Upper lobe of left lung (tissue), 4 donors: Measurements from ENCODE around the gene YAP1.

Experiments
- CTCF ChIP-seq, 6 experiments: fragments of 450-650 bp in 4 of 6; fragments of 200-600 bp in 2 of 6; sonication (generic) in 2 of 6; IDR thresholded peaks; one replicate each; pipeline ENCODE4 v1.5.1; 2016 to 2019; ENCODE audit warnings: antibody characterized with exemption in 6 of 6
- EP300 ChIP-seq, 4 donors: sonication (generic); formaldehyde crosslinking; IDR thresholded peaks; one replicate each; pipeline ENCODE4 v1.5.1; 2017; ENCODE audit warnings: antibody characterized with exemption in 4 of 4, control low read depth in 2 of 4
- POLR2A ChIP-seq, 4 donors: fragments of 450-650 bp; IDR thresholded peaks; one replicate each; pipeline ENCODE4 v1.5.1; 2016 to 2017; ENCODE audit warnings: antibody characterized with exemption in 4 of 4, mild to moderate bottlenecking in 2 of 4
- POLR2AphosphoS5 ChIP-seq, 2 donors: sonication (generic); formaldehyde crosslinking; IDR thresholded peaks; one replicate each; pipeline ENCODE4 v1.5.1; 2017; ENCODE audit warnings: antibody characterized with exemption in 2 of 2

GRCh38 chr11:102111011-102111786, 952 bp downstream of the YAP1 start:
- TF ChIP-seq POLR2AphosphoS5 (IDR thresholded peaks at IDR 0.05) (peak in 1 of 2 donors; percentile 35), POLR2A (IDR thresholded peaks at IDR 0.05) (peak in 1 of 4 donors; percentile 58), CTCF (IDR thresholded peaks at IDR 0.05) (peak in 1 of 6 experiments; percentile 6), EP300 (IDR thresholded peaks at IDR 0.05) (no peak)
